Measurements from ENCODE around the gene SETD7.

DNA sequence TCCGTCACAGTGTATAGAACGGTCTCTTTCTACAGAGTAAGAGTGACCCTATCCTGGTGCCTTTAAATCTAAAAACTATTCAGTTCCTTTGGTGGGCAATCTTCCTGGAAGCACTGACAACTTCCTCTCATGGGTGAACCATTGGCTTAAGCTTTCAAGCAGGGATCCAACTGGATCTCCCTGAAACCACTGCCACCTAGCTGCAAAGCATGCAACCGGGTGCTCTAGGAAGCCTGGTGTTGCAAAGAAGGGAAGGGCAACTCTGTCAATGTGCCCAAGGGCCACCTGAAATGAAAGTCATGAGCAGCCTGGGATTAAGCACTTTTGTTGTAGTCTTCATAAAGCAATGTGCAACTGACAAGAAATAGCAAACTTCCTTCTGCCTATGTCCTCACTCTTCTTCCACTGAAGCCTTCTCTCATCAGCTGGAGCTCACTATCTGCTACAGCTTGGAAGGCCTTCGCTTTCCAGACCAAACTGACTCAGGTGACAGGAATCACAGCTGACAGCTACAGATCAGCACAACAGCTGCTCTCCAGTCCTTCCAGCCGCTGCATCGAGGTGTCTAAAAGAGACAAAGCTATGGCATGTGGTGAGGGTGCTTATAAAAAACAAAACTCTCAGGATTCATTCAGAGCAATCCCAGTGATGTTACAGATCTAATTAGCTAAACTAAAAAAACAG is 46.1 kb downstream of the SETD7 start:
- TF ChIP-seq, protein P1, sequence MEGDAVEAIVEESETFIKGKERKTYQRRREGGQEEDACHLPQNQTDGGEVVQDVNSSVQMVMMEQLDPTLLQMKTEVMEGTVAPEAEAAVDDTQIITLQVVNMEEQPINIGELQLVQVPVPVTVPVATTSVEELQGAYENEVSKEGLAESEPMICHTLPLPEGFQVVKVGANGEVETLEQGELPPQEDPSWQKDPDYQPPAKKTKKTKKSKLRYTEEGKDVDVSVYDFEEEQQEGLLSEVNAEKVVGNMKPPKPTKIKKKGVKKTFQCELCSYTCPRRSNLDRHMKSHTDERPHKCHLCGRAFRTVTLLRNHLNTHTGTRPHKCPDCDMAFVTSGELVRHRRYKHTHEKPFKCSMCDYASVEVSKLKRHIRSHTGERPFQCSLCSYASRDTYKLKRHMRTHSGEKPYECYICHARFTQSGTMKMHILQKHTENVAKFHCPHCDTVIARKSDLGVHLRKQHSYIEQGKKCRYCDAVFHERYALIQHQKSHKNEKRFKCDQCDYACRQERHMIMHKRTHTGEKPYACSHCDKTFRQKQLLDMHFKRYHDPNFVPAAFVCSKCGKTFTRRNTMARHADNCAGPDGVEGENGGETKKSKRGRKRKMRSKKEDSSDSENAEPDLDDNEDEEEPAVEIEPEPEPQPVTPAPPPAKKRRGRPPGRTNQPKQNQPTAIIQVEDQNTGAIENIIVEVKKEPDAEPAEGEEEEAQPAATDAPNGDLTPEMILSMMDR (conservative IDR thresholded peaks at IDR 0.05; ENCODE audit: low read depth in 2 of 2): peak; percentile 73 to 94
- TF ChIP-seq EZH2 (IDR thresholded peaks at IDR 0.05; ENCODE audit: low read depth, unreplicated experiment) (no peak), POLR2AphosphoS5 (IDR thresholded peaks at IDR 0.05; ENCODE audit: low read depth) (no peak), CREB1 (CRISPR knock-in tag; IDR thresholded peaks at IDR 0.05; ENCODE audit: low read depth) (no peak), ZNF331 (CRISPR knock-in tag; IDR thresholded peaks at IDR 0.05; ENCODE audit: low read depth) (no peak), EZH2phosphoT487 (IDR thresholded peaks at IDR 0.05; ENCODE audit: unreplicated experiment) (no peak)
- TF ChIP-seq, protein P2, sequence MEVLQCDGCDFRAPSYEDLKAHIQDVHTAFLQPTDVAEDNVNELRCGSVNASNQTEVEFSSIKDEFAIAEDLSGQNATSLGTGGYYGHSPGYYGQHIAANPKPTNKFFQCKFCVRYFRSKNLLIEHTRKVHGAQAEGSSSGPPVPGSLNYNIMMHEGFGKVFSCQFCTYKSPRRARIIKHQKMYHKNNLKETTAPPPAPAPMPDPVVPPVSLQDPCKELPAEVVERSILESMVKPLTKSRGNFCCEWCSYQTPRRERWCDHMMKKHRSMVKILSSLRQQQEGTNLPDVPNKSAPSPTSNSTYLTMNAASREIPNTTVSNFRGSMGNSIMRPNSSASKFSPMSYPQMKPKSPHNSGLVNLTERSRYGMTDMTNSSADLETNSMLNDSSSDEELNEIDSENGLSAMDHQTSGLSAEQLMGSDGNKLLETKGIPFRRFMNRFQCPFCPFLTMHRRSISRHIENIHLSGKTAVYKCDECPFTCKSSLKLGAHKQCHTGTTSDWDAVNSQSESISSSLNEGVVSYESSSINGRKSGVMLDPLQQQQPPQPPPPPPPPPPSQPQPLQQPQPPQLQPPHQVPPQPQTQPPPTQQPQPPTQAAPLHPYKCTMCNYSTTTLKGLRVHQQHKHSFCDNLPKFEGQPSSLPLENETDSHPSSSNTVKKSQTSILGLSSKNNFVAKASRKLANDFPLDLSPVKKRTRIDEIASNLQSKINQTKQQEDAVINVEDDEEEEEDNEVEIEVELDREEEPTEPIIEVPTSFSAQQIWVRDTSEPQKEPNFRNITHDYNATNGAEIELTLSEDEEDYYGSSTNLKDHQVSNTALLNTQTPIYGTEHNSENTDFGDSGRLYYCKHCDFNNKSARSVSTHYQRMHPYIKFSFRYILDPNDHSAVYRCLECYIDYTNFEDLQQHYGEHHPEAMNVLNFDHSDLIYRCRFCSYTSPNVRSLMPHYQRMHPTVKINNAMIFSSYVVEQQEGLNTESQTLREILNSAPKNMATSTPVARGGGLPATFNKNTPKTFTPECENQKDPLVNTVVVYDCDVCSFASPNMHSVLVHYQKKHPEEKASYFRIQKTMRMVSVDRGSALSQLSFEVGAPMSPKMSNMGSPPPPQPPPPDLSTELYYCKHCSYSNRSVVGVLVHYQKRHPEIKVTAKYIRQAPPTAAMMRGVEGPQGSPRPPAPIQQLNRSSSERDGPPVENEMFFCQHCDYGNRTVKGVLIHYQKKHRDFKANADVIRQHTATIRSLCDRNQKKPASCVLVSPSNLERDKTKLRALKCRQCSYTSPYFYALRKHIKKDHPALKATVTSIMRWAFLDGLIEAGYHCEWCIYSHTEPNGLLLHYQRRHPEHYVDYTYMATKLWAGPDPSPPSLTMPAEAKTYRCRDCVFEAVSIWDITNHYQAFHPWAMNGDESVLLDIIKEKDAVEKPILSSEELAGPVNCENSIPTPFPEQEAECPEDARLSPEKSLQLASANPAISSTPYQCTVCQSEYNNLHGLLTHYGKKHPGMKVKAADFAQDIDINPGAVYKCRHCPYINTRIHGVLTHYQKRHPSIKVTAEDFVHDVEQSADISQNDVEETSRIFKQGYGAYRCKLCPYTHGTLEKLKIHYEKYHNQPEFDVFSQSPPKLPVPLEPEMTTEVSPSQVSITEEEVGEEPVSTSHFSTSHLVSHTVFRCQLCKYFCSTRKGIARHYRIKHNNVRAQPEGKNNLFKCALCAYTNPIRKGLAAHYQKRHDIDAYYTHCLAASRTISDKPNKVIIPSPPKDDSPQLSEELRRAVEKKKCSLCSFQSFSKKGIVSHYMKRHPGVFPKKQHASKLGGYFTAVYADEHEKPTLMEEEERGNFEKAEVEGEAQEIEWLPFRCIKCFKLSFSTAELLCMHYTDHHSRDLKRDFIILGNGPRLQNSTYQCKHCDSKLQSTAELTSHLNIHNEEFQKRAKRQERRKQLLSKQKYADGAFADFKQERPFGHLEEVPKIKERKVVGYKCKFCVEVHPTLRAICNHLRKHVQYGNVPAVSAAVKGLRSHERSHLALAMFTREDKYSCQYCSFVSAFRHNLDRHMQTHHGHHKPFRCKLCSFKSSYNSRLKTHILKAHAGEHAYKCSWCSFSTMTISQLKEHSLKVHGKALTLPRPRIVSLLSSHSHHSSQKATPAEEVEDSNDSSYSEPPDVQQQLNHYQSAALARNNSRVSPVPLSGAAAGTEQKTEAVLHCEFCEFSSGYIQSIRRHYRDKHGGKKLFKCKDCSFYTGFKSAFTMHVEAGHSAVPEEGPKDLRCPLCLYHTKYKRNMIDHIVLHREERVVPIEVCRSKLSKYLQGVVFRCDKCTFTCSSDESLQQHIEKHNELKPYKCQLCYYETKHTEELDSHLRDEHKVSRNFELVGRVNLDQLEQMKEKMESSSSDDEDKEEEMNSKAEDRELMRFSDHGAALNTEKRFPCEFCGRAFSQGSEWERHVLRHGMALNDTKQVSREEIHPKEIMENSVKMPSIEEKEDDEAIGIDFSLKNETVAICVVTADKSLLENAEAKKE (CRISPR knock-in tag; IDR thresholded peaks at IDR 0.05): no peak
- TF ChIP-seq, protein P3, sequence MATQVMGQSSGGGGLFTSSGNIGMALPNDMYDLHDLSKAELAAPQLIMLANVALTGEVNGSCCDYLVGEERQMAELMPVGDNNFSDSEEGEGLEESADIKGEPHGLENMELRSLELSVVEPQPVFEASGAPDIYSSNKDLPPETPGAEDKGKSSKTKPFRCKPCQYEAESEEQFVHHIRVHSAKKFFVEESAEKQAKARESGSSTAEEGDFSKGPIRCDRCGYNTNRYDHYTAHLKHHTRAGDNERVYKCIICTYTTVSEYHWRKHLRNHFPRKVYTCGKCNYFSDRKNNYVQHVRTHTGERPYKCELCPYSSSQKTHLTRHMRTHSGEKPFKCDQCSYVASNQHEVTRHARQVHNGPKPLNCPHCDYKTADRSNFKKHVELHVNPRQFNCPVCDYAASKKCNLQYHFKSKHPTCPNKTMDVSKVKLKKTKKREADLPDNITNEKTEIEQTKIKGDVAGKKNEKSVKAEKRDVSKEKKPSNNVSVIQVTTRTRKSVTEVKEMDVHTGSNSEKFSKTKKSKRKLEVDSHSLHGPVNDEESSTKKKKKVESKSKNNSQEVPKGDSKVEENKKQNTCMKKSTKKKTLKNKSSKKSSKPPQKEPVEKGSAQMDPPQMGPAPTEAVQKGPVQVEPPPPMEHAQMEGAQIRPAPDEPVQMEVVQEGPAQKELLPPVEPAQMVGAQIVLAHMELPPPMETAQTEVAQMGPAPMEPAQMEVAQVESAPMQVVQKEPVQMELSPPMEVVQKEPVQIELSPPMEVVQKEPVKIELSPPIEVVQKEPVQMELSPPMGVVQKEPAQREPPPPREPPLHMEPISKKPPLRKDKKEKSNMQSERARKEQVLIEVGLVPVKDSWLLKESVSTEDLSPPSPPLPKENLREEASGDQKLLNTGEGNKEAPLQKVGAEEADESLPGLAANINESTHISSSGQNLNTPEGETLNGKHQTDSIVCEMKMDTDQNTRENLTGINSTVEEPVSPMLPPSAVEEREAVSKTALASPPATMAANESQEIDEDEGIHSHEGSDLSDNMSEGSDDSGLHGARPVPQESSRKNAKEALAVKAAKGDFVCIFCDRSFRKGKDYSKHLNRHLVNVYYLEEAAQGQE (IDR thresholded peaks at IDR 0.05; ENCODE audit: unreplicated experiment): no peak
- TF ChIP-seq, protein P4, sequence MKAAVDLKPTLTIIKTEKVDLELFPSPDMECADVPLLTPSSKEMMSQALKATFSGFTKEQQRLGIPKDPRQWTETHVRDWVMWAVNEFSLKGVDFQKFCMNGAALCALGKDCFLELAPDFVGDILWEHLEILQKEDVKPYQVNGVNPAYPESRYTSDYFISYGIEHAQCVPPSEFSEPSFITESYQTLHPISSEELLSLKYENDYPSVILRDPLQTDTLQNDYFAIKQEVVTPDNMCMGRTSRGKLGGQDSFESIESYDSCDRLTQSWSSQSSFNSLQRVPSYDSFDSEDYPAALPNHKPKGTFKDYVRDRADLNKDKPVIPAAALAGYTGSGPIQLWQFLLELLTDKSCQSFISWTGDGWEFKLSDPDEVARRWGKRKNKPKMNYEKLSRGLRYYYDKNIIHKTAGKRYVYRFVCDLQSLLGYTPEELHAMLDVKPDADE (IDR thresholded peaks at IDR 0.05): no peak
